Body of pancreas (tissue), 4 donors: ENCODE data around the gene TFDP2. TPM values are rescaled to one million over a fixed set of nuclear protein-coding genes. Genes with fewer than 3 reads are reported as not detected.

Experiments used
- ATAC-seq: fragments of 150-250 bp; one replicate; pipeline ENCODE4 v1.9.1; 2016
- DNase-seq, 4 donors: peaks; one replicate each; pipeline ENCODE4 v3.0.0-alpha.2; 2019
- H3K27ac ChIP-seq, 4 donors: fragments of 200-600 bp; sonication (generic); 1 replicate in 3 of 4; 2 replicates in 1 of 4; pipeline versions ENCODE4 v1.5.1 to v1.6.1; 2016 to 2019; ENCODE audit warnings: mild to moderate bottlenecking in 1 of 4, mixed read lengths in 1 of 4, moderate library complexity in 1 of 4
- H3K27me3 ChIP-seq, 2 donors: fragments of 200-600 bp; sonication (generic); one replicate each; pipeline ENCODE4 v1.6.0; 2016; ENCODE audit warnings: mild to moderate bottlenecking in 1 of 2
- H3K36me3 ChIP-seq, 2 donors: fragments of 200-600 bp; sonication (generic); replicated peaks in 1 of 2; 2 replicates each; pipeline ENCODE4 v1.5.1; 2016; ENCODE audit warnings: low read depth in 2 of 2; ENCODE audit not compliant: insufficient read depth in 1 of 2
- H3K4me1 ChIP-seq: fragments of 200-600 bp; sonication (generic); one replicate; pipeline ENCODE4 v1.6.0; 2016
- H3K4me3 ChIP-seq, 2 donors: fragments of 200-600 bp; sonication (generic); 1 replicate in 1 of 2; 2 replicates in 1 of 2; pipeline ENCODE4 v1.5.1; 2016 to 2019
- H3K9me3 ChIP-seq, 3 donors: fragments of 200-600 bp; sonication (generic); 1 replicate in 2 of 3; 2 replicates in 1 of 3; pipeline ENCODE4 v1.5.1; 2016
- CTCF ChIP-seq, 7 experiments: fragments of 450-650 bp in 4 of 7; fragments of 200-600 bp in 3 of 7; sonication (generic) in 3 of 7; IDR thresholded peaks; one replicate each; pipeline ENCODE4 v1.5.1; 2016 to 2019; ENCODE audit warnings: antibody characterized with exemption in 7 of 7
- POLR2A ChIP-seq, 3 donors: fragments of 450-650 bp; IDR thresholded peaks; one replicate each; pipeline ENCODE4 v1.6.1; 2016; ENCODE audit warnings: antibody characterized with exemption in 3 of 3, mild to moderate bottlenecking in 2 of 3
- WGBS, 2 donors: methylation state at CpG; one replicate each; pipeline ENCODE4 v1.1.5; 2017; 5-methylcytosine and 5-hydroxymethylcytosine counted together
- intact Hi-C: fragments of 100-400 bp; cut with DNase I; formaldehyde crosslinking; loops from one replicate; pipeline ENCODE4 v1.15.1; 2023
- total RNA-seq, 2 donors: library from RNA; depleted of rRNA; stranded (reverse); fragments of >200 nt; gene quantifications; one replicate each; pipeline ENCODE4 v1.1.0, GENCODE V29; 2016

The TFDP2 gene
- total RNA-seq, 2 donors from 2014 or later = 8.9 to 21.5 TPM

- 55 to 60% methylated on average over 12 of the region's 12 CpGs for WGBS, 2 donors
- H3K9me3 ChIP-seq = no peaks in the 10 kb centered on the region
- no peaks in the 10 kb centered on the region for H3K27me3 ChIP-seq
- ATAC-seq = peak; percentile 35
- intact Hi-C loops = no loop called here
- peak overlapping the region in 1 of 4 donors; percentile 14 for H3K27ac ChIP-seq
- DNase-seq = peak in 3 of 4 donors; percentile 15 to 40 (median 40)
- H3K36me3 ChIP-seq = no peaks in the 10 kb centered on the region
- H3K4me1 ChIP-seq = no peaks in the 10 kb centered on the region
- H3K4me3 ChIP-seq = no peak overlapping the region
- TF ChIP-seq CTCF (IDR thresholded peaks at IDR 0.05) (no peak), POLR2A (IDR thresholded peaks at IDR 0.05) (no peak)
These were observed 209.1 kb downstream of the TFDP2 start for GRCh38 chr3:141940194-141940776.

GRCh38 chr3:141939759-141940158 lies 209.6 kb downstream of the TFDP2 start:
- WGBS, 2 donors = 86 to 88% methylated on average over 4 of the region's 4 CpGs
- Histone ChIP-seq H3K4me1 (no peaks in the 10 kb centered on the region), H3K27ac (peak overlapping the region in 1 of 4 donors; percentile 14), H3K9me3 (no peaks in the 10 kb centered on the region), H3K36me3 (no peaks in the 10 kb centered on the region), H3K4me3 (no peak overlapping the region), H3K27me3 (no peaks in the 10 kb centered on the region)
- no peak for ATAC-seq
- no peak for DNase-seq
- TF ChIP-seq POLR2A (IDR thresholded peaks at IDR 0.05) (no peak), CTCF (IDR thresholded peaks at IDR 0.05) (no peak)
- intact Hi-C loops = no loop called here

DNA sequence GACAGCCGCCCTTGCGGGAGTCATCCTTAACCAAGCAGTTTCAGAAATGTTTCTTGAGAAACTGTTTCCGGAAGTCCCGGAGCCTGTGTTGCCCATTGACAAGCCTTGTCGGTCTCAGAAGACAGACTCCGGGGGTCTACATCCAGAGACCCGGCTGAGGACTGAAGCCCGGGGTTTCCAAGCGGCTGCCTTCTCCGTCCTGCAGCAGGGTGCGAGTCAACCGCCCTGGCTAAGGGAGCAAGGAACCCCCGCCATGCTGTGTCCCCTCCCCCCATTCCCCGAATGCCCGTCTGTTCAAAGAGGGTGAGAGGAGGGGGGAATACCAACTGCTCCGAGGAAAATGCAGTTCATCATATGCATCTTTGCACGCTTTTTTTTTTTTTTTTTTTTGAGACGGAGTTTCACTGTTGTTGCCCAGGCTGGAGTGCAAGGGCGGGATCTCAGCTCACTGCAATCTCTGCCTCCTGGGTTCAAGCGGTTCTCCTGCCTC lies 211.3 kb downstream of the TFDP2 start:
- Histone ChIP-seq H3K36me3 (no peaks in the 10 kb centered on the region), H3K27me3 (no peaks in the 10 kb centered on the region), H3K27ac (no peak overlapping the region), H3K9me3 (no peaks in the 10 kb centered on the region), H3K4me1 (no peaks in the 10 kb centered on the region), H3K4me3 (no peak overlapping the region)
- no peak for TF ChIP-seq POLR2A (IDR thresholded peaks at IDR 0.05)
- no peak for TF ChIP-seq CTCF (IDR thresholded peaks at IDR 0.05)
- ATAC-seq (no peak), DNase-seq (no peak)
- whole genome bisulfite sequencing, 2 donors = 91 to 98% methylated on average over 8 to 20 of the region's 20 CpGs
- intact Hi-C loops = no loop called here

- TF ChIP-seq CTCF (IDR thresholded peaks at IDR 0.05) (no peak), POLR2A (IDR thresholded peaks at IDR 0.05) (no peak)
- Histone ChIP-seq H3K4me3 (no peak overlapping the region), H3K36me3 (no peaks in the 10 kb centered on the region), H3K27me3 (no peaks in the 10 kb centered on the region), H3K27ac (no peak overlapping the region), H3K4me1 (no peaks in the 10 kb centered on the region), H3K9me3 (no peaks in the 10 kb centered on the region)
- DNase-seq (no peak), ATAC-seq (no peak)
- intact Hi-C loops = no loop called here
- 83 to 93% methylated on average over 4 of the region's 4 CpGs for WGBS, 2 donors
These were observed 215.0 kb downstream of the TFDP2 start for GRCh38 chr3:141934354-141934753.
